ENCODE data around the gene HOMER1. TPM values are rescaled to one million over a fixed set of nuclear protein-coding genes. Genes with fewer than 3 reads are reported as not detected.

The HOMER1 gene
- total RNA-seq, 1 donor, result 6.8 TPM

GRCh38 chr5:79536193-79536906 is 22.4 kb upstream of the HOMER1 start:
- no peak for TF ChIP-seq CTCF (IDR thresholded peaks at IDR 0.05; ENCODE audit: insufficient read depth, low read length)
- no peak for DNase-seq (ENCODE audit: low read depth)
- H3K4me3 ChIP-seq (ENCODE audit: low read depth, low read length), result no peak overlapping the region

GRCh38 chr5:79535477-79536192 is 21.7 kb upstream of the HOMER1 start:
- no peak for TF ChIP-seq CTCF (IDR thresholded peaks at IDR 0.05; ENCODE audit: insufficient read depth, low read length)
- DNase-seq (ENCODE audit: low read depth), result no peak
- no peak overlapping the region for H3K4me3 ChIP-seq (ENCODE audit: low read depth, low read length)

GRCh38 chr5:79529110-79529509 is 15.2 kb upstream of the HOMER1 start:
- DNase-seq (ENCODE audit: low read depth), result no peak
- TF ChIP-seq CTCF (IDR thresholded peaks at IDR 0.05; ENCODE audit: insufficient read depth, low read length), result no peak
- H3K4me3 ChIP-seq (ENCODE audit: low read depth, low read length), result no peak overlapping the region

GRCh38 chr5:79527431-79527830 is 13.5 kb upstream of the HOMER1 start:
- no peak for TF ChIP-seq CTCF (IDR thresholded peaks at IDR 0.05; ENCODE audit: insufficient read depth, low read length)
- H3K4me3 ChIP-seq (ENCODE audit: low read depth, low read length), result no peak overlapping the region
- no peak for DNase-seq (ENCODE audit: low read depth)

GRCh38 chr5:79526928-79527327 is 13.0 kb upstream of the HOMER1 start:
- no peak for TF ChIP-seq CTCF (IDR thresholded peaks at IDR 0.05; ENCODE audit: insufficient read depth, low read length)
- H3K4me3 ChIP-seq (ENCODE audit: low read depth, low read length), result no peak overlapping the region

GRCh38 chr5:79526493-79526892 is 12.6 kb upstream of the HOMER1 start:
- no peak for TF ChIP-seq CTCF (IDR thresholded peaks at IDR 0.05; ENCODE audit: insufficient read depth, low read length)
- no peak for DNase-seq (ENCODE audit: low read depth)
- H3K4me3 ChIP-seq (ENCODE audit: low read depth, low read length), result no peak overlapping the region

More at GRCh38 chr5:79526928-79527327, 13.0 kb upstream of the HOMER1 start:
- no peak for DNase-seq (ENCODE audit: low read depth)

Measured in fibroblast of the aortic adventitia (primary cell).